Glomerular endothelial cell (primary cell): ENCODE data around the gene SEMA6A. TPM values are rescaled to one million over a fixed set of nuclear protein-coding genes. Genes with fewer than 3 reads are reported as not detected.

Experiments
- DNase-seq: peaks from one replicate; pipeline ENCODE4 v3.0.0-alpha.2; 2011; ENCODE audit warnings: low read depth, low spot score; ENCODE audit errors: extremely low read depth
- total RNA-seq: library from RNA; depleted of rRNA; stranded (reverse); fragments of >200 nt; gene quantifications from 2 replicates; pipeline ENCODE4 v1.2.3, GENCODE V29; 2015

SEMA6A gene
- total RNA-seq, 1 donor from 2014 or later: 9.3 TPM

DNA sequence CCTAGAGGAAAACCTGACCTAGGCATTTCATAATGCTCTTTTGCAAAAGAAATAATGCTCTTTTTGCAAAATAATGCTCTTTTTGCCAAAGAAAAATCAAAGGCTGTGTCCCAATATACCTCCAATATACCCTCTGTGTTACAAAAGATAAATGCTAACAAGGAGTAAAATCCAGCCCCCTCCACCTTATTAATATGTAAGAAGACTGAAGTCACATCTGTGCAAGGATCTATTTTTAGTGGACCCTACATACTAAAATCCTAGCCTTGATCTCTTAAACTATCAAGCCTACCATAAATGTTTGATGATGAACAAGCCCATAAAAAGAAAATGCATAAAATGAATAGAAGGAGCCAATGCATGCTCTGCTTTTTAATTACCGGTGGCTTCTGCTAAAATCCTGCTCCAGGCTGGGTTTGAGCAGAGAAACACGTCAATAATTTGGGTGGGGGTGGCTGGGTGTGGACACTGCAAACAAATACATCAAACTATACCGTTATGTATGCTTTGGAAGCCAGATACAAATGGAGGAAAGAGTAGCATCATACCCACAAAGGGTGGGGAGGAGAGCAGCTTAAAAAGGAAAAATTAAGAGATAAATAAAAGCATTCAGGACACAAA is 131.6 kb downstream of the SEMA6A start:
- no peak for DNase-seq

DNA sequence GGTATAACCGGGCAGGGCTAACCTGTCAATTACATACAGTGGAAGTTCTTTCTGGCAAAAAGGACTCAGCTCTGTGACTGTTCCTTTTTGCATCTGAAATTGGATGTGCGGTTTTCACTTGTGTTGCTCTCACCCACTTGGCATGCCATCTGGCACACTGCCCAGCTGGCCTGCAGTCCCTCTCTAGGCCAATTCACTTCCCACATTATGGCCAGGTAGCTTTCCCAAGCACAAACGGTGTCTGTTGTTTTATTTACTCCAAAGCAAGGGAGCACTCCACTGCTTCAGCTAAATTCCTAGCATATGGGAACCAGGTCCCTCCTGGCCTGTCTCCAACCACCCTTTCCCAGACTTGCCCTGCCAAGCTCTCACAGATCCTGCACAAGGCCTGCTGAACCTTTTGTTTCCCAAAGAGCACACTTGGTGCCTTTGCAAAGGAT is 132.5 kb downstream of the SEMA6A start:
- no peak for DNase-seq

DNA sequence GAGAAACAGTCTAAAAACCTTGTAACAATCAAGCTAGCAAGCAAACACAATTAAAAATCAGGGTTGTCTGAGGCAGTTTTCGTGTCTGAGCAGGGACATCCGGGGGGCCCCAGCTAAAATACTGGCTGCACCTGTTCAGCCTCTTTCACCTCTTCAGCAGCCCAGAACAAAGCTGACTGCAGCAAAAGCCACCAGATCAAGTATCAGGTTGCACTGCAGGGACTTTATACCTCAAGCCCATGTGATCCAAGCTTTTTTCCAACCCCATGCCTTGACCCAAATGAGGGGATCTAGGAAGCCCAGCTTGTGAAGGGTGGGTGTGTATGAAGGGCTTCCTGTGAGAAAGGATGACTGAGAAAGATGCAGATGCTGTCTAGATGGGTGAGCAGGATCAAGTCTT is 133.4 kb downstream of the SEMA6A start:
- no peak for DNase-seq

DNA sequence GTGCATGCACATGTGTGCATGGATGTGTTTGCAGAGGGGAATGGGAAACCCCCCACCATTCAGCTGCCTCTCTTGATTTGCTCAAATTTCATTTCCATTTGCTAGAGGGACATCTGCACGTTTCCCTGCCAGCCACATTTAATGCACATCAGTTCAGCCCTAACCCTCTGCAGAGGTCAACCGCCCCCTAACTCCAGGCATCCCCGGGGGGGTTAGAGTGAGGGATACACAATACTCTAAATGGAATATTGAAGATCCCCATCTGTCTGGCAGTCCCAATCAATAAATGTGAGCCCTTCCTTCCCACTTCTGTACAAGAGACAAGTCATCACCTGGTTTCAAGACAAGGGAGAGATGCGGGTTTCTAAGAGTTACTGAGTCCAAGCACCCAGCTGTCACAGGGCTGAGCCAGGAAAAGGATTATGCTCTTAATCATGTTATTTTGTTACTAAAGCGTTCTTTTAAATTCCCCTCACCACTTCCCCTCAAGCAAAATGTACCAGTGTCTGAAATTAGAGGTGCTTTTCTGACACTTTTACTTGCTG is 134.1 kb downstream of the SEMA6A start:
- no peak for DNase-seq

DNA sequence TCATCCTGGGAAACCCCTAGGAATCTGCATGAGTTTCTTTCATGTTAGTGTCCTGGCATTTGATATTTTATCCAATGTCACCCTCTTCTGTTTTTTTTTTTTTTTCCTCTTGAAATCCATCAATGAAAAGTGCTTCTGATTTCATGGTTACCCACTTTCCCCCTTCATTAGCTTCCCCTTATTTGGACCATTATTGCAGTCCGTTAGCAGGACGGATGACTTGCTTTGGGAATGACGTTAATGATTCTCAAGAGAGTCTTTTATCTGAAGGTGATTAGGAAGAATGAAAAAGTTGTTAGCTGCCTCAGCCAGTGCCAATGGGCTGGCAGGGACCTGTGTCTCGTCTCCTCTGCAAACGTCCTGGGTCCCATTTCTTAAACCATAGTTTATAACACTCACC is 134.7 kb downstream of the SEMA6A start:
- no peak for DNase-seq

DNA sequence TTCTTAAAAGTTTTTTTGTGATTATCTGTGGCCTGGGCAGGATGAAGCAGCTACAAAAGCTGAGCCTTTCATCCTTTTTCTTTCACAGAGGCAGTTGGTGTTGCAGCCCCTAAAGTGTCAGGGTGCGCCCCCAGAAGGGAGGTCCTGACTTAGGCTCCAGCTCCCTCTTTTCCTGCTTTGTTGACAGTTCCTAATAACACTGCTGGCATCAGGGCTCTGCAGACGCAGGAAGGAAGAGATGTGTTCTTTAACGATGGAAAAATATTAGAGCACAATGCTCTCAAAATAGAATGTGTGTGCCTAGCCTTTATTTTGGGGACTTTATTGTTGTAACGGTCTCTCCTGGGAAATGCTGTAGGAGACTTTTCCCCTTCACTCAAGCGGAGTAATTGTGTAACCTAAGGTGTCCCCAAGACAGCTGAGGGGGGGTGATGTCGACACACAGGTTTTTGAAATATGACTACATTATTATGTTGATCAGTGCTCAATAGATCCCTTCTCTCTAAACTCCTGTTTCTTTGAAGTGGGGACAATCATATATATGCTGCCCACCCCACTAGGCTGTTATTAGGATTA is 135.6 kb downstream of the SEMA6A start:
- DNase-seq: no peak

DNA sequence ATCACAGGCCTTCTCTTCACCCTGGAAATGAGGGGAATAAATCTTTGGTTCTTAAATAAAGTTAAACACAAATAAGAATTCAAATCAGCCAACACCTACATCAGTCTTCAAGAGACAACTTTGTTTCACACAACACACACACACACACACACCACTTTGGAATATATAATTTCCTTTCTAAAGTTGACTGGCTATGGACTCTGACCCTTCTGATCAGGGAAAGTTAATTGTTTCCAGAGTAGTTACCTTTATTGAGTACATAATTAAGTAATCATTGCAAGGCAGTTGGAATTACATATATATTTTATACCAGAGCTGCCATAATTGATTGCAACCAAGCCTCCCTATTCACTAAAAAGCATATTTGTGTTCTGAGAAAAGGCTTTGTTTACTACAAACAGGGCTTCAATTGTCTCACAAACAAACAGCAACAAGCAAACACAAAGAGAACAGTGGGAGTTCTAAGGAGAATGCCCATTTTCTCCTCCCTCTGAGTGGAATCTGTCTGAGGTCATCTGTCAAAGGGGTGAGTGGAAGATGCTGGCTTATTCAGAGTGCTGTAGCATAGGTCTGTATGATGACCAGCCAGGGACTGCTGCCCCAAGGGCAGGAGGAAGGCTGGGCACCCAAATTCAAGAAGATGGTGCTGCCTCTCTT is 136.6 kb downstream of the SEMA6A start:
- no peak for DNase-seq

DNA sequence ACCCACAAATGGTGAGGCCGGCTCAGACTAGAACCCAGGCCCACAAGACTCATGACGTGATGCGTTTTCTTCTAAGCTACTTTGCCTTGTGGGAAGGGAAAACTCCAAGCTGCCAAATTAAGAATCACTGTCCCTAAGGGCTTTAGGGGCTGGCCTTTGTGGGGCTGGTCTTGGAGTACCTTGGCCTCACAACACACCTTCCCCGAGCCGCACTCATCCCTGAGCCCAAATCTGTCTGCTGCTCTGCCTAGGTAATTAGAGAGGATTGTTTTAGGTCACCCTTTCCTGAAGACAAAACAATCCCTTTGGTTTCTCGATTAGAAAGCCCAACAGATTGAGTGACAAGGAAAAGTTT is 137.3 kb downstream of the SEMA6A start:
- DNase-seq: no peak

- DNase-seq: no peak
These were observed 137.8 kb downstream of the SEMA6A start for GRCh38 chr5:116436674-116437350.

DNA sequence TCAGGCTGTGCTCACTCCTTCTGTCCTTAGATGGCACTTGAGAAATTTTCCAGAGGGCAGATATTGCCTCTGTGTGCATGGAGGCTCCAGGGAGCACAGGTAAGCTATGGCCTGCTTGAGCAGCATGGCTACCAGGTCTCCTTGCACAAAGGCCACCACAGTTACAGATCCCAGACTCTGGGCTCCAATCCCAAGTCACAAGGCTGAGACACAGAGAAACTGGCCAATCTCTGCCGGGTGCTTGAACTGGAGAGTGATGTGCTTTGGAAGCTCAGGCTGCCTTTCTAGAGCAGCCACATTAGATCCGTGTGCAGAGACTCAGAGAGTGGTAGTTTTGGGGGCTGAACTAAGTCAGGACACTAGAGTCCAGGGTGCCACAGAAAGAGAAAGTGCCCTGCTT is 145.7 kb downstream of the SEMA6A start:
- DNase-seq: no peak

GRCh38 chr5:116428413-116428812 is 146.2 kb downstream of the SEMA6A start:
- DNase-seq: no peak

DNA sequence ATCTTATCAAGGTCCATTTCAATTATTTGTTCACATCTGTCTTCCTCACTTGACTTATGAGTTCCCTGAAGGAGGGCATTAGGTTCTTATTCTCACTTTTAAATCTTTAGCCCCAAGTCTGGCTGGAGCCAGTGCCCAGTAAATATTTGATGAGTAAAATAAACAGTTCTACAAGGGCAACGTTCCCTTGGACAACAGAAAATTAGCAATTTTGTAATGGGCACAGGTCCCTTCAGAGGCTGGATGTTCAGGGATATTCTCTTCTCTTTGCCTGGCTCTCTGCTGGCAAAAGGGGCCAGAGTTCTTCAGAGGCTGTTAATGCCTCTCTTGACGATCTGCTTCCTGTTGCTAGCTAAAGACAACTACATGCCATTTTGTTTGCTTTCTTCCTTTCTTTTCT is 149.7 kb downstream of the SEMA6A start:
- DNase-seq: no peak

DNA sequence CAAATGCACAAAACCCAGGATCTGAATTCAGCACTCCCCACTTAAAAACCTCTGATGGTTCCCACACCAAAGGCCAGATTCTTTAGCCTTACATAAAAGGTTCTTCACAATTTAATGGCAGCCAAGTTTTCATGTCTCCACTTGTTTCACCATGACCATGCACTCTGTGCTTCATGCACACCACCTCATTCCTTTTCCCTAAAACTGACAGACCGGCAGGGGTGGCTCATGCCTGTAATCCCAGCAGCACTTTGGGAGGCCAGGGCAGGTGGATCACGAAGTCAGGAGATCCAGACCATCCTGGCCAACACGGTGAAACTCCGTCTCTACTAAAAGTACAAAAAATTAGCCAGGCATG is 150.4 kb downstream of the SEMA6A start:
- DNase-seq: no peak

DNA sequence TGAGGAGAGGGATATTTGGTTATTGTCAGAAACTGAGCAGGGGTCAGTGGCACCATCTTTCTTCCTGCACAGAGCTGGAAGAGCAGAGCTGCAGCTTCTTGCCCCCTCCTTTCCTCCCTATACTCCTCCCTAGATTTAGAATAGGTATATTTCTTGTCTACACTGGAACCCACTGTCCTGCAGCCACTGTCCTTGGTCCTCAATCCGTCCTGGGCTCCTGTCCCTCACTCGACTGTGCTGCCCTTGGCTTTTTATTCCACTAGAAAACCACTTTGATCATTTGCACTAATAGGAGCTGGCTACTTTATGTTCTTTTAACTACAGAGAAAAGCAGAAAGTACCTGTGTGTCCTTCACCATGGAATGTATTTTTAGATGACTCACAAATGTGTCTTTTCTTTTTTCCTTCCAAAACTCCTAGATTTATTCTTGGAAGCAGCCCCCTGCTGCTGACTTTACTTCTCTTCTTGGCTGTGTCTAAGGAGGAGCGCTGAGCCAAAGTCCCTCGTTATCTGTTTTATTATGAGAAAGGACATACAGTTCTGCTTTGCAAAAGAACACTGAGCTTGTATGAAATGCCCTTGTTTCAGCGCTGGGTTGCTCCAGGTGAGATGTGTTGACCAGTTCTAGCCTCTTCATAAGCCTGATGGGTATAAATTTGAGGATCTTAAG is 150.9 kb downstream of the SEMA6A start:
- DNase-seq: no peak

DNA sequence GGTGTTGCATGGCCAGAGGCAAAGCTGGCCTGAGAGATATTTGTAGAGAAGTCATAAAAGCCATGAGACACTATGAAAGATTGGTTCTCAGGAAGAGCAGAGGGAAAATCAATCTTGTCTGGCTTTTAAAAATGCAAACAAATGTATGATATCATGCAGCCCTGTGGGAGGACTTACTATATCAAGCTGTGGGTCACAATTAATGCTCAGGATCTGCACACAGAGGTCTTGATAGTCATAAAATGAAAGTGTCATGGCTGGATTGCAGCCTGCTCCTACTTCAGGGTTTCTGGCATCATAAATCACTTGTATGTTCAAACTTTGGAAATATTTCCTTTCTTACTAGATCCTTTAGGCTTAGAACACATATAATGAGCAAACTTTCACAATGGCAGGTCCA is 151.5 kb downstream of the SEMA6A start:
- DNase-seq: no peak

DNA sequence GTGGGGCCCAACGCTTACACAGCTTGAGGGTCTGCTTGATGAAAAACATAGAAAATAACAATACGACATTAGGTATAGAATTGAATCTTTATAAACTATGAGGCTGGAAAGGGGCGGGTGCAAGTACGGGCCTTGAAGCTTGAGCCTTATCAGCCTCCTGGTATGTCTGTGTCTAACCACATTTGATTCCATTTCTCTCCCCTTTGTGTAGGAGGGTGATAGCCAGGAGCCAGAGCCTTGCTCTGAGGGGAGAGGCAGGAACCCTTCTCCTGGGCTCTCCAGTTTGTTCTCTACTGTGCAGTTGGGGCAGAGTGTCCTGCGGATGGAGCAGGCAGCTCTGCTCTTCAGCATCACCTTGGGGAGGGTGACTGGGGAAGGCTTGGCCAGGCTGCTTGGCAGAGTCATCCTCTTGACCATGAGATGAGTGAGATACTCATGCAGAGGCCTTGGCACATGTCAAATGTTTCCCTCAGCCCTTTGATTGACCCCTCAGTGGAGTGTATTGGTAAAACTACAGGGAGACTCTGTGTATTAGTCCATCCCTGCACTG is 153.5 kb downstream of the SEMA6A start:
- no peak for DNase-seq

DNA sequence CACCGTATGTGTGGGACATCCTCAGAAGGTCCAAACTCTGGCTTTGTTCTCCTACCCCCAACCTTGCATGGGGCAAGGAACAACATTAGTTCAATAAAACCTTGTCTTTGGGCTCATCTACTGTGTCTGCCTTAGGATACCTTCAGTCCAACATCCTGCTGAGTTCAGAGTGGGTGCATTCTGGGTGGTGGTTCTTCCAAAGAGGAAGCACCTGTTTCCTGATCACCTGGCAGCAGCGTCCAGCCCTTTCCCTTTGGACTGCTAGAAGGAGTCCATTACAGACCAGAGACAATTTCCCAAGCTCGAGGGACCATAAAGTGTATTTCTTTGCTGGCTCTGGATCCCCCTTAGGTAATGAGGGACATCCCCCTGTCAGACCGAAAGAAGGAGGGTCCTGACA is 154.1 kb downstream of the SEMA6A start:
- DNase-seq: no peak

GRCh38 chr5:116419258-116419657 is 155.4 kb downstream of the SEMA6A start:
- DNase-seq: no peak

DNA sequence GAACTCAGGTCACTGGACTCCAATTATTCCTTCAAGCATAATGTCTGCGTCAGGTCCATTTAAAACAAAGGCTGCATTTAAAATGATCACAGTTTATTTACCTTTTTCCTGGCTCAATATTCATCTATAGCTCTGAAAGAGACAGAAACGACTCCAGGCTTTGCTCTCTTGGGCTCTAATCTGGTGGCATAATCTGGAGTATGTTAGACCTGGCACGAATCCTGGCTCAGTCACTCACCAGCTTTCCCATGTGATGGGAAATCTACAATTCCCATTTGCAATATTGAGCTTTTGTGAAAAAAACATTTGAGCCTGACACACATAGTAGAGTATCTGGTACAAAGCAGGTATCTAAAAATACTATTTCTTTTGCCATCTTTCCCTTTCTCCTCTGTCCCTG is 155.8 kb downstream of the SEMA6A start:
- DNase-seq: no peak

DNA sequence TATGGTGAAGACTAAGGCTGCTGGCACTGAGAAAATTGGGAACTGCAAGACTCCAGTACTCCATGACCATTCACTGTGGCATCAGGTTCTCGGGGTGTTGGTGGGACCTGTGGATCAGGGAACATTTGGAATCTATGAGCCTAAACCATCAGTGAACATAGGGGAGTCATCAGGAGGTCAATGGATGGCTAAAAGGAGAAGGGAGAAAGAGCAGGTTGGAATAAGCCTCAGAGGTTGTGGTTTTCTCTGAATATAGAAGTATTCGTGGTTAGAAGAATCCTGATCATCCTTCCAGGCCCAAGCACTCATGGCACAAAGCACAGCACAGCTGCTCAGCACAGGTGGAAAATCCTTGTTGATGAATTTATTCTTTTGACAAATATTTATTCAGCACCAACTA is 156.6 kb downstream of the SEMA6A start:
- DNase-seq: no peak

- no peak for DNase-seq
These were observed 158.6 kb downstream of the SEMA6A start for GRCh38 chr5:116415989-116416388.
